ENCODE results near the gene ARHGAP6.

Gene ARHGAP6

GRCh38 chrX:11665168-11666111 lies at the start of gene ARHGAP6:
TSS of gene ARHGAP6 (minus strand) at chrX:11665920. CDS start at chrX:11664828, 1,092 bp downstream.
- no peak for DNase-seq (ENCODE audit: low read depth)

GRCh38 chrX:11704725-11705495 lies 39.2 kb upstream of the ARHGAP6 start:
- no peak for DNase-seq (ENCODE audit: low read depth)

- no peak for DNase-seq (ENCODE audit: low read depth)
Measured at GRCh38 chrX:11703855-11704254, 38.1 kb upstream of the ARHGAP6 start.

- no peak for DNase-seq (ENCODE audit: low read depth)
Measured at GRCh38 chrX:11702965-11703631, 37.4 kb upstream of the ARHGAP6 start.

GRCh38 chrX:11702420-11702819 lies 36.7 kb upstream of the ARHGAP6 start:
- DNase-seq (ENCODE audit: low read depth): no peak

GRCh38 chrX:11698702-11699101 lies 33.0 kb upstream of the ARHGAP6 start:
- no peak for DNase-seq (ENCODE audit: low read depth)

GRCh38 chrX:11688201-11688600 lies 22.5 kb upstream of the ARHGAP6 start:
- DNase-seq (ENCODE audit: low read depth): no peak

- no peak for DNase-seq (ENCODE audit: low read depth)
Measured at GRCh38 chrX:11687157-11687556, 21.4 kb upstream of the ARHGAP6 start.

GRCh38 chrX:11683057-11683456 lies 17.3 kb upstream of the ARHGAP6 start:
- DNase-seq (ENCODE audit: low read depth): no peak

- DNase-seq (ENCODE audit: low read depth): no peak
Measured at GRCh38 chrX:11678158-11678557, 12.4 kb upstream of the ARHGAP6 start.

GRCh38 chrX:11672213-11672612 lies 6.5 kb upstream of the ARHGAP6 start:
- no peak for DNase-seq (ENCODE audit: low read depth)

GRCh38 chrX:11670316-11670715 lies 4.6 kb upstream of the ARHGAP6 start:
- no peak for DNase-seq (ENCODE audit: low read depth)

- no peak for DNase-seq (ENCODE audit: low read depth)
Measured at GRCh38 chrX:11666952-11667685, 1.4 kb upstream of the ARHGAP6 start.

GRCh38 chrX:11666164-11666563 lies 444 bp upstream of the ARHGAP6 start:
- no peak for DNase-seq (ENCODE audit: low read depth)

GRCh38 chrX:11664211-11665167 lies 1.2 kb downstream of the ARHGAP6 start:
- no peak for DNase-seq (ENCODE audit: low read depth)

- DNase-seq (ENCODE audit: low read depth): no peak
Measured at GRCh38 chrX:11663875-11664210, 1.9 kb downstream of the ARHGAP6 start.

GRCh38 chrX:11655282-11656015 lies 10.3 kb downstream of the ARHGAP6 start:
- no peak for DNase-seq (ENCODE audit: low read depth)

- DNase-seq (ENCODE audit: low read depth): no peak
Measured at GRCh38 chrX:11648705-11649519, 16.8 kb downstream of the ARHGAP6 start.

- DNase-seq (ENCODE audit: low read depth): no peak
Measured at GRCh38 chrX:11647138-11647537, 18.6 kb downstream of the ARHGAP6 start.
